Osteoblast (primary cell): Measurements from ENCODE around the gene TGFB1I1. TPM values are rescaled to one million over a fixed set of nuclear protein-coding genes. Genes with fewer than 3 reads are reported as not detected.

Experiments
- DNase-seq: peaks from one replicate; pipeline ENCODE4 v3.0.0; 2011; ENCODE audit warnings: low spot score, mixed read lengths; ENCODE audit not compliant: insufficient read length; ENCODE audit errors: missing footprints
- H2AFZ ChIP-seq: 2 replicates; pipeline ENCODE4 v1.6.0; 2011; ENCODE audit warnings: mild to moderate bottlenecking, low read length
- H3K27ac ChIP-seq: 2 replicates; pipeline ENCODE4 v1.5.1; 2011; ENCODE audit warnings: mild to moderate bottlenecking, low read depth, low read length, moderate library complexity
- H3K27me3 ChIP-seq: 2 replicates; pipeline ENCODE4 v1.6.0; 2012; ENCODE audit warnings: mild to moderate bottlenecking, control low read depth, inconsistent platforms, low read length, moderate library complexity; ENCODE audit not compliant: insufficient read depth
- H3K36me3 ChIP-seq: 2 replicates; pipeline ENCODE4 v1.5.1; 2011; ENCODE audit warnings: mild to moderate bottlenecking, low read length, control low read depth, moderate library complexity; ENCODE audit not compliant: insufficient read depth
- H3K4me1 ChIP-seq: 2 replicates; pipeline ENCODE4 v1.5.1; 2011; ENCODE audit warnings: mild to moderate bottlenecking, low read length, control low read depth, moderate library complexity; ENCODE audit not compliant: insufficient read depth
- H3K4me2 ChIP-seq: 2 replicates; pipeline ENCODE4 v1.6.0; 2011; ENCODE audit warnings: mild to moderate bottlenecking, low read length; ENCODE audit not compliant: insufficient read depth
- H3K4me3 ChIP-seq: fragments of 200-600 bp; sonication (generic); 3 replicates; pipeline ENCODE4 v1.5.1; 2012; ENCODE audit warnings: mild to moderate bottlenecking, low read length, inconsistent platforms; ENCODE audit not compliant: insufficient read depth
- H3K79me2 ChIP-seq: 2 replicates; pipeline ENCODE4 v1.6.0; 2012; ENCODE audit warnings: mild to moderate bottlenecking, low read length, control low read depth, inconsistent platforms; ENCODE audit not compliant: insufficient read depth
- H3K9me3 ChIP-seq: 2 replicates; pipeline ENCODE4 v1.5.1; 2011; ENCODE audit warnings: low read depth, low read length, control low read depth
- H4K20me1 ChIP-seq: 2 replicates; pipeline ENCODE4 v1.6.0; 2012; ENCODE audit warnings: mild to moderate bottlenecking, low read length, control low read depth; ENCODE audit not compliant: insufficient read depth
- total RNA-seq: library from RNA; depleted of rRNA; stranded (reverse); fragments of >200 nt; gene quantifications from 2 replicates; pipeline ENCODE4 v1.2.3, GENCODE V29; 2012
- TF ChIP-seq, protein P1 (sequence below): IDR thresholded peaks from 2 replicates; pipeline ENCODE4 v1.5.1; 2011; ENCODE audit warnings: mild to moderate bottlenecking, low read depth, low read length, moderate library complexity; ENCODE audit errors: extremely low read depth

The TGFB1I1 gene
- total RNA-seq, 1 donor, result 60.1 TPM

GRCh38 chr16:31452631-31453106 is 19.3 kb upstream of the TGFB1I1 start:
- Histone ChIP-seq H2AFZ (peak overlapping the region; percentile 47), H3K36me3 (peaks cover 3% of the 10 kb centered on the region), H3K4me2 (peak overlapping the region; percentile 71), H3K4me1 (peaks cover 53% of the 10 kb centered on the region), H4K20me1 (peaks cover 22% of the 10 kb centered on the region), H3K79me2 (peaks cover 27% of the 10 kb centered on the region), H3K9me3 (no peaks in the 10 kb centered on the region), H3K27ac (peak overlapping the region; percentile 82), H3K4me3 (no peak overlapping the region), H3K27me3 (no peaks in the 10 kb centered on the region)
- peak; percentile 92 for DNase-seq
- TF ChIP-seq, protein P1, sequence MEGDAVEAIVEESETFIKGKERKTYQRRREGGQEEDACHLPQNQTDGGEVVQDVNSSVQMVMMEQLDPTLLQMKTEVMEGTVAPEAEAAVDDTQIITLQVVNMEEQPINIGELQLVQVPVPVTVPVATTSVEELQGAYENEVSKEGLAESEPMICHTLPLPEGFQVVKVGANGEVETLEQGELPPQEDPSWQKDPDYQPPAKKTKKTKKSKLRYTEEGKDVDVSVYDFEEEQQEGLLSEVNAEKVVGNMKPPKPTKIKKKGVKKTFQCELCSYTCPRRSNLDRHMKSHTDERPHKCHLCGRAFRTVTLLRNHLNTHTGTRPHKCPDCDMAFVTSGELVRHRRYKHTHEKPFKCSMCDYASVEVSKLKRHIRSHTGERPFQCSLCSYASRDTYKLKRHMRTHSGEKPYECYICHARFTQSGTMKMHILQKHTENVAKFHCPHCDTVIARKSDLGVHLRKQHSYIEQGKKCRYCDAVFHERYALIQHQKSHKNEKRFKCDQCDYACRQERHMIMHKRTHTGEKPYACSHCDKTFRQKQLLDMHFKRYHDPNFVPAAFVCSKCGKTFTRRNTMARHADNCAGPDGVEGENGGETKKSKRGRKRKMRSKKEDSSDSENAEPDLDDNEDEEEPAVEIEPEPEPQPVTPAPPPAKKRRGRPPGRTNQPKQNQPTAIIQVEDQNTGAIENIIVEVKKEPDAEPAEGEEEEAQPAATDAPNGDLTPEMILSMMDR, result no peak

GRCh38 chr16:31453255-31454204 is 18.4 kb upstream of the TGFB1I1 start:
- Histone ChIP-seq H4K20me1 (peaks cover 30% of the 10 kb centered on the region), H3K4me2 (peak overlapping the region; percentile 71), H3K27me3 (no peaks in the 10 kb centered on the region), H3K79me2 (peaks cover 34% of the 10 kb centered on the region), H3K27ac (peak overlapping the region; percentile 82), H3K36me3 (peaks cover 3% of the 10 kb centered on the region), H3K4me1 (peaks cover 59% of the 10 kb centered on the region), H2AFZ (no peak overlapping the region), H3K4me3 (peak overlapping the region; percentile 18), H3K9me3 (no peaks in the 10 kb centered on the region)
- DNase-seq, result peak; percentile 39
- TF ChIP-seq, protein P1, result no peak

- Histone ChIP-seq H3K9me3 (no peaks in the 10 kb centered on the region), H3K4me1 (peaks cover 66% of the 10 kb centered on the region), H4K20me1 (peaks cover 30% of the 10 kb centered on the region), H2AFZ (no peak overlapping the region), H3K79me2 (peaks cover 34% of the 10 kb centered on the region), H3K4me3 (no peak overlapping the region), H3K4me2 (peak overlapping the region; percentile 3), H3K36me3 (peaks cover 3% of the 10 kb centered on the region), H3K27ac (no peak overlapping the region), H3K27me3 (no peaks in the 10 kb centered on the region)
- peak; percentile 62 for DNase-seq
- TF ChIP-seq, protein P1, result peak; percentile 44
These were observed 16.2 kb upstream of the TGFB1I1 start for GRCh38 chr16:31455601-31456314.
